Measurements from ENCODE around the gene SLC10A3.

Gene SLC10A3

GRCh38 chrX:154437971-154438893, 52.2 kb downstream of the SLC10A3 start:
- DNase-seq (ENCODE audit: low read depth, low spot score): no peak
- Histone ChIP-seq H3K9me3 (ENCODE audit: low read depth, low read length) (no peaks in the 10 kb centered on the region), H3K27ac (no peak overlapping the region), H3K36me3 (ENCODE audit: insufficient read depth, low read length) (peaks cover 4% of the 10 kb centered on the region; the same call in 1 of the 2 replicates), H3K9ac (ENCODE audit: insufficient read length) (peak overlapping the region; percentile 46), H3K4me3 (peak overlapping the region; percentile 77)
- TF ChIP-seq FOXP2 (optimal IDR thresholded peaks at IDR 0.05; ENCODE audit: control extremely low read depth, extremely low read length, insufficient read depth): no peak
- no peak for TF ChIP-seq EZH2 (IDR thresholded peaks at IDR 0.05)
- no peak for TF ChIP-seq POLR2AphosphoS5 (IDR thresholded peaks at IDR 0.05; ENCODE audit: borderline replicate concordance, low read depth, low read length)

All from SK-N-MC (cell line).